MM.1S (cell line): Measurements from ENCODE around the gene TIE1.

Source experiments
- CTCF ChIP-seq: fragments of 300-600 bp; sonication (generic); IDR thresholded peaks from 2 replicates; pipeline ENCODE4 v1.5.1; 2016; ENCODE audit warnings: antibody characterized with exemption, low read length, mixed read lengths
- EZH2phosphoT487 ChIP-seq: fragments of 300-600 bp; sonication (generic); IDR thresholded peaks from 2 replicates; pipeline ENCODE4 v1.6.1; 2018; ENCODE audit warnings: antibody characterized with exemption, low read length

- no peak for TF ChIP-seq CTCF
- no peak for TF ChIP-seq EZH2phosphoT487
Measured at GRCh38 chr1:43253173-43253572, 47.6 kb upstream of the TIE1 start.
